NCI-H345 (cell line): ENCODE data around the gene KRTAP10-3.
"Not testable (repeated sequence)": the region's sequence is repeated elsewhere in the genome, so short reads cannot be mapped to it uniquely, and the experiment has no call there.

Experiments used
- DNase-seq: peaks from one replicate; lab custom pipeline; 2025; lab: John Stamatoyannopoulos, UW

The KRTAP10-3 gene

GRCh38 chr21:44571296-44571695 lies 12.7 kb upstream of the KRTAP10-3 start:
- no peak for DNase-seq

- DNase-seq: no peak
Observed at GRCh38 chr21:44569861-44570517, 11.4 kb upstream of the KRTAP10-3 start.

GRCh38 chr21:44568667-44569556 lies 10.3 kb upstream of the KRTAP10-3 start:
- DNase-seq: no peak

GRCh38 chr21:44568261-44568660 lies 9.7 kb upstream of the KRTAP10-3 start:
- DNase-seq: no peak

- DNase-seq: no peak
Observed at GRCh38 chr21:44567481-44568171, 9.0 kb upstream of the KRTAP10-3 start.

- DNase-seq: no peak
Observed at GRCh38 chr21:44566403-44566802, 7.8 kb upstream of the KRTAP10-3 start.

- DNase-seq: no peak
Observed at GRCh38 chr21:44564886-44565598, 6.4 kb upstream of the KRTAP10-3 start.

- DNase-seq: no peak
Observed at GRCh38 chr21:44564099-44564498, 5.5 kb upstream of the KRTAP10-3 start.

- DNase-seq: not testable (repeated sequence)
Observed at GRCh38 chr21:44558329-44558675, 293 bp downstream of the KRTAP10-3 start.

- no peak for DNase-seq
Observed at GRCh38 chr21:44557491-44558328, 885 bp downstream of the KRTAP10-3 start.

- peak; percentile 88 for DNase-seq
Observed at GRCh38 chr21:44556879-44557278, 1.7 kb downstream of the KRTAP10-3 start.

GRCh38 chr21:44555200-44555875 lies 3.3 kb downstream of the KRTAP10-3 start:
- no peak for DNase-seq

GRCh38 chr21:44552681-44553080 lies 5.9 kb downstream of the KRTAP10-3 start:
- no peak for DNase-seq

GRCh38 chr21:44552136-44552535 lies 6.5 kb downstream of the KRTAP10-3 start:
- no peak for DNase-seq

GRCh38 chr21:44551340-44551961 lies 7.1 kb downstream of the KRTAP10-3 start, which contains the start of gene KRTAP10-2:
KRTAP10-2 (minus strand) TSS chr21:44551505; CDS start chr21:44551458, 47 bp downstream.
- peak; percentile 77 for DNase-seq

GRCh38 chr21:44550807-44551206 lies 7.8 kb downstream of the KRTAP10-3 start:
- DNase-seq: no peak

GRCh38 chr21:44550285-44550684 lies 8.3 kb downstream of the KRTAP10-3 start:
- DNase-seq: not testable (repeated sequence)

- DNase-seq: no peak
Observed at GRCh38 chr21:44549525-44550211, 8.9 kb downstream of the KRTAP10-3 start.

GRCh38 chr21:44548922-44549321 lies 9.7 kb downstream of the KRTAP10-3 start:
- DNase-seq: no peak
